SU-DHL-6 (cell line): ENCODE measurements around the gene MRPL21.

Source experiments
- CTCF ChIP-seq: fragments of 200-600 bp; sonication (generic); IDR thresholded peaks from one replicate; pipeline ENCODE4 v1.5.1; 2017; ENCODE audit warnings: antibody characterized with exemption, mild to moderate bottlenecking, low read length, moderate library complexity; ENCODE audit not compliant: insufficient read depth, poor library complexity, severe bottlenecking
- EZH2phosphoT487 ChIP-seq: fragments of 200-600 bp; sonication (generic), shearing (Covaris generic); conservative IDR thresholded peaks from 2 replicates; pipeline ENCODE4 v1.6.1; 2018; ENCODE audit warnings: mild to moderate bottlenecking, antibody characterized with exemption, low read length, moderate library complexity, mixed read lengths

- TF ChIP-seq CTCF (no peak), EZH2phosphoT487 (no peak)
Measured at GRCh38 chr11:68893282-68893681, 10.3 kb downstream of the MRPL21 start.
